H9 (cell line): Measurements from ENCODE around the gene OXLD1. TPM values are rescaled to one million over a fixed set of nuclear protein-coding genes. Genes with fewer than 3 reads are reported as not detected.

ENCODE experiments used
- DNase-seq: peaks from one replicate; pipeline ENCODE4 v3.0.0-alpha.2; 2017
- H2AFZ ChIP-seq: one replicate; pipeline ENCODE4 v1.6.1; 2013; ENCODE audit warnings: mild to moderate bottlenecking, low read length, control low read depth, moderate library complexity
- H2AK5ac ChIP-seq: 2 replicates; pipeline ENCODE4 v1.6.1; 2013; ENCODE audit warnings: low read length, control low read depth, mixed read lengths; ENCODE audit not compliant: insufficient read length
- H2BK120ac ChIP-seq: one replicate; pipeline ENCODE4 v1.6.1; 2013; ENCODE audit warnings: low read depth, mild to moderate bottlenecking, low read length, control low read depth, inconsistent platforms; ENCODE audit not compliant: poor library complexity, severe bottlenecking
- H2BK12ac ChIP-seq: 2 replicates; pipeline ENCODE4 v1.6.1; 2013; ENCODE audit warnings: low read length, control low read depth, mixed read lengths, low read depth; ENCODE audit not compliant: insufficient read length
- H2BK15ac ChIP-seq: 2 replicates; pipeline ENCODE4 v1.6.1; 2013; ENCODE audit warnings: low read depth, low read length, control low read depth
- H2BK20ac ChIP-seq: one replicate; pipeline ENCODE4 v1.6.1; 2013; ENCODE audit warnings: low read depth, mild to moderate bottlenecking, low read length, control low read depth, inconsistent platforms; ENCODE audit not compliant: poor library complexity, severe bottlenecking
- H2BK5ac ChIP-seq: 2 replicates; pipeline ENCODE4 v1.6.1; 2013; ENCODE audit warnings: low read length, control low read depth, mixed read lengths; ENCODE audit not compliant: insufficient read length
- H3K14ac ChIP-seq: 2 replicates; pipeline ENCODE4 v1.6.1; 2013; ENCODE audit warnings: low read length, control low read depth; ENCODE audit not compliant: insufficient read depth
- H3K18ac ChIP-seq: 2 replicates; pipeline ENCODE4 v1.6.1; 2013; ENCODE audit warnings: low read depth, mild to moderate bottlenecking, mixed read lengths, low read length, control low read depth; ENCODE audit not compliant: insufficient read length
- H3K23ac ChIP-seq: 2 replicates; pipeline ENCODE4 v1.6.1; 2013; ENCODE audit warnings: low read length, control low read depth, mixed read lengths, low read depth; ENCODE audit not compliant: insufficient read length
- H3K23me2 ChIP-seq: 2 replicates; pipeline ENCODE4 v1.6.1; 2013; ENCODE audit warnings: low read depth, mild to moderate bottlenecking, mixed read lengths, low read length, control low read depth; ENCODE audit not compliant: insufficient read length, poor library complexity, severe bottlenecking
- H3K27ac ChIP-seq: 2 replicates; pipeline ENCODE4 v1.5.1; 2013; ENCODE audit warnings: low read length, control low read depth, mixed read lengths, low read depth; ENCODE audit not compliant: insufficient read length
- H3K27me3 ChIP-seq: 2 replicates; pipeline ENCODE4 v1.6.1; 2013; ENCODE audit warnings: low read length, control low read depth, inconsistent platforms; ENCODE audit not compliant: insufficient read depth
- H3K4ac ChIP-seq: 2 replicates; pipeline ENCODE4 v1.6.1; 2013; ENCODE audit warnings: low read depth, mild to moderate bottlenecking, control low read depth, inconsistent platforms, low read length, moderate library complexity
- H3K4me1 ChIP-seq: 2 replicates; pipeline ENCODE4 v1.6.1; 2013; ENCODE audit warnings: low read length, control low read depth, inconsistent platforms; ENCODE audit not compliant: insufficient read depth
- H3K4me2 ChIP-seq: 2 replicates; pipeline ENCODE4 v1.6.1; 2013; ENCODE audit warnings: low read length, control low read depth, mixed read lengths; ENCODE audit not compliant: insufficient read length, insufficient read depth
- H3K56ac ChIP-seq: 2 replicates; pipeline ENCODE4 v1.6.1; 2013; ENCODE audit warnings: low read depth, mild to moderate bottlenecking, mixed read lengths, low read length, control low read depth; ENCODE audit not compliant: insufficient read length
- H3K79me1 ChIP-seq: 2 replicates; pipeline ENCODE4 v1.6.1; 2013; ENCODE audit warnings: low read depth, mild to moderate bottlenecking, moderate library complexity, low read length, control low read depth, inconsistent platforms; ENCODE audit not compliant: insufficient read depth, poor library complexity, severe bottlenecking
- H3K79me2 ChIP-seq: 2 replicates; pipeline ENCODE4 v1.6.1; 2013; ENCODE audit warnings: low read length, control low read depth, inconsistent platforms; ENCODE audit not compliant: insufficient read depth
- H3K9ac ChIP-seq: 2 replicates; pipeline ENCODE4 v1.6.1; 2013; ENCODE audit warnings: low read length, control low read depth, mixed read lengths; ENCODE audit not compliant: insufficient read length; ENCODE audit errors: extremely low read depth
- H3K9me3 ChIP-seq: one replicate; pipeline ENCODE4 v1.6.1; 2013; ENCODE audit warnings: low read depth, low read length, inconsistent platforms; ENCODE audit not compliant: control insufficient read depth
- H3T11ph ChIP-seq: one replicate; pipeline ENCODE4 v1.6.1; 2013; ENCODE audit warnings: mild to moderate bottlenecking, low read length, control low read depth, inconsistent platforms
- H4K20me1 ChIP-seq: one replicate; pipeline ENCODE4 v1.6.1; 2013; ENCODE audit not compliant: control insufficient read depth, insufficient read length, insufficient read depth
- H4K5ac ChIP-seq: 2 replicates; pipeline ENCODE4 v1.6.1; 2013; ENCODE audit warnings: low read depth, mild to moderate bottlenecking, mixed read lengths, low read length, control low read depth; ENCODE audit not compliant: insufficient read length
- H4K8ac ChIP-seq: replicated peaks from 2 replicates; pipeline ENCODE4 v1.6.1; 2013; ENCODE audit warnings: low read length, control low read depth, mixed read lengths, low read depth; ENCODE audit not compliant: insufficient read length
- H4K91ac ChIP-seq: 2 replicates; pipeline ENCODE4 v1.6.1; 2013; ENCODE audit warnings: low read depth, mild to moderate bottlenecking, moderate library complexity, mixed read lengths, low read length, control low read depth; ENCODE audit not compliant: insufficient read length
- H3K27ac Mint-ChIP-seq, 3 experiments: 2 replicates in 2 of 3; 3 replicates in 1 of 3; pipeline ENCODE4 v1.8.0; 2020 to 2021; ENCODE audit warnings: mixed read lengths in 3 of 3, mild to moderate bottlenecking in 1 of 3, moderate library complexity in 1 of 3
- H3K27me3 Mint-ChIP-seq: 2 replicates; pipeline ENCODE4 v1.8.0; 2021; ENCODE audit warnings: low read depth, mild to moderate bottlenecking, moderate library complexity, mixed read lengths
- H3K36me3 Mint-ChIP-seq, 3 experiments: 2 replicates in 2 of 3; 3 replicates in 1 of 3; pipeline ENCODE4 v1.8.0; 2020 to 2021; ENCODE audit warnings: low read depth in 3 of 3, mixed read lengths in 3 of 3; ENCODE audit not compliant: insufficient read depth in 1 of 3
- H3K4me1 Mint-ChIP-seq, 2 experiments: 2 replicates each; pipeline ENCODE4 v1.8.0; 2020; ENCODE audit warnings: mixed read lengths in 2 of 2
- H3K4me3 Mint-ChIP-seq, 2 experiments: 2 replicates in 1 of 2; 3 replicates in 1 of 2; pipeline ENCODE4 v1.8.0; 2020 to 2021; ENCODE audit warnings: mild to moderate bottlenecking in 2 of 2, mixed read lengths in 2 of 2, moderate library complexity in 1 of 2
- H3K9me3 Mint-ChIP-seq, 2 experiments: 2 replicates in 1 of 2; 3 replicates in 1 of 2; pipeline ENCODE4 v1.8.0; 2020; ENCODE audit warnings: mild to moderate bottlenecking in 2 of 2, mixed read lengths in 2 of 2, moderate library complexity in 1 of 2
- WGBS: extraction: QIAGEN DNeasy Blood & Tissue Kit; methylation state at CpG from one replicate; pipeline ENCODE4 v1.1.7; 2013; ENCODE audit warnings: missing lambda C conversion rate, low lambda C conversion rate, mixed read lengths; ENCODE audit not compliant: insufficient read length; ENCODE audit errors: extremely low coverage; 5-methylcytosine and 5-hydroxymethylcytosine counted together
- total RNA-seq: library from RNA; stranded (reverse); gene quantifications from 2 replicates; pipeline ENCODE4 v1.2.1, GENCODE V29; 2021
- TF ChIP-seq, protein P1 (sequence below): fragments of 200-600 bp; sonication (generic); conservative IDR thresholded peaks from 3 replicates; pipeline ENCODE4 v1.8.0; 2021; ENCODE audit warnings: antibody characterized with exemption, mild to moderate bottlenecking

Gene OXLD1
- total RNA-seq, 1 experiment from 2014 or later: 25.0 TPM

DNA sequence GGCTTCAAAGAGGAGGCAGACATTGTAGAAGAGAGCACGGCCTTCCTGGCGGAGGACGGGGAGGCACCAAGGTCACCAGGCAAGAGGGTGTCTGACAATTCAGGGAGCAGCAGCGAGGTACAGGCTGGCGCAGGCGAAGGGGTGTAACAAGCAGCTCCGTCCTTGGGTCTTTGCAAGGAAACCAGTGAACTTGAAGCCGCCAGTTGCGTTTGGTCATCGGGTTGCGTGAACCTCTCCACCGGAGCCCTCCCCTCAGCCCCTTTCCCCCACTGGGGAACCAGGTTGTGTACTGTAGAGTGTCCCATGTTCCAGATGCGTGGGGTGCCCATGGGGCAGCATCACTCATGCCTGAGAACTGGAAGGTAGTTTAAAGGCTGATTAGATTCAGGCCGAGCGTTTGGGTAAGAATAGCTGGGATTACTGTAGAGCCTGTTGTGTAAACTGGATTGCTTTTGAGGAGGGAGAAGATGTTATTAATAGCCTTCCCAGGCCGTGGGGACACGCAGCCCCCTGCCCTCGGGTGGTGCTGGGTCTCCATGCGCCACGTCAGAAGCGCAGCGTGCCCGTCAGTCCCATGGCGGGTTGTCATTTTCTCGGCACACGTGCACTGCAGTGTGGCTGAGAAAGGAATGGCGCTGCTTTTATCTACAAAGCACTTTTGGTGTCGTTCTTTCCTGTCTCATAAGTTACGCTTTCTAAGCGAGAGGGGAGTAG lies 39.3 kb upstream of the OXLD1 start:
- Histone ChIP-seq H2AK5ac (no peak overlapping the region), H4K5ac (no peak overlapping the region), H3K14ac (no peak overlapping the region), H3K23ac (no peak overlapping the region), H3K79me2 (peaks cover 8% of the 10 kb centered on the region; the same call in 1 of the 2 replicates), H2BK12ac (no peak overlapping the region), H4K20me1 (no peaks in the 10 kb centered on the region), H4K91ac (no peak overlapping the region), H2BK120ac (no peak overlapping the region), H3K56ac (no peak overlapping the region), H3K79me1 (peaks cover 8% of the 10 kb centered on the region), H3K18ac (no peak overlapping the region), H4K8ac (no peak overlapping the region), H2BK5ac (no peak overlapping the region), H2BK20ac (no peak overlapping the region), H3K23me2 (peaks cover 23% of the 10 kb centered on the region), H2BK15ac (no peak overlapping the region), H3K4ac (no peak overlapping the region), H3K4me2 (no peak overlapping the region), H3T11ph (no peak overlapping the region), H2AFZ (no peak overlapping the region), H3K9me3 (no peaks in the 10 kb centered on the region), H3K9ac (no peak overlapping the region), H3K4me1 (0 out of 2 replicates have a peak, but pooled peaks cover 4% of the 10 kb centered on the region), H3K27me3 (no peaks in the 10 kb centered on the region), H3K27ac (no peak overlapping the region)
- Mint-ChIP-seq H3K4me3 (peak overlapping the region; percentile 49 to 69), H3K27me3 (no peaks in the 10 kb centered on the region; the same call in 1 of the 2 replicates), H3K9me3 (no peaks in the 10 kb centered on the region), H3K36me3 (peaks cover 30 to 67% (median 40%) of the 10 kb centered on the region in 3 experiments), H3K4me1 (peaks cover 16 to 27% of the 10 kb centered on the region in 2 experiments), H3K27ac (peak overlapping the region in 1 of 3 experiments; percentile 82; a peak in 2 of 7 replicates)
- WGBS: no CpG with 5 or more reads among the region's 30 CpGs
- DNase-seq: no peak
- TF ChIP-seq, protein P1, sequence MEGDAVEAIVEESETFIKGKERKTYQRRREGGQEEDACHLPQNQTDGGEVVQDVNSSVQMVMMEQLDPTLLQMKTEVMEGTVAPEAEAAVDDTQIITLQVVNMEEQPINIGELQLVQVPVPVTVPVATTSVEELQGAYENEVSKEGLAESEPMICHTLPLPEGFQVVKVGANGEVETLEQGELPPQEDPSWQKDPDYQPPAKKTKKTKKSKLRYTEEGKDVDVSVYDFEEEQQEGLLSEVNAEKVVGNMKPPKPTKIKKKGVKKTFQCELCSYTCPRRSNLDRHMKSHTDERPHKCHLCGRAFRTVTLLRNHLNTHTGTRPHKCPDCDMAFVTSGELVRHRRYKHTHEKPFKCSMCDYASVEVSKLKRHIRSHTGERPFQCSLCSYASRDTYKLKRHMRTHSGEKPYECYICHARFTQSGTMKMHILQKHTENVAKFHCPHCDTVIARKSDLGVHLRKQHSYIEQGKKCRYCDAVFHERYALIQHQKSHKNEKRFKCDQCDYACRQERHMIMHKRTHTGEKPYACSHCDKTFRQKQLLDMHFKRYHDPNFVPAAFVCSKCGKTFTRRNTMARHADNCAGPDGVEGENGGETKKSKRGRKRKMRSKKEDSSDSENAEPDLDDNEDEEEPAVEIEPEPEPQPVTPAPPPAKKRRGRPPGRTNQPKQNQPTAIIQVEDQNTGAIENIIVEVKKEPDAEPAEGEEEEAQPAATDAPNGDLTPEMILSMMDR: no peak
